GM12875 (cell line): ENCODE data around the gene MT1H.

Source experiments
- H3K4me3 ChIP-seq: one replicate; pipeline ENCODE4 v1.5.1; 2011; ENCODE audit warnings: low read depth, low read length, control low read depth
- TF ChIP-seq, protein P1 (sequence below): IDR thresholded peaks from 2 replicates; pipeline ENCODE4 v1.5.1; 2011; ENCODE audit warnings: low read depth, mild to moderate bottlenecking, control low read depth, inconsistent platforms, low read length, moderate library complexity, borderline replicate concordance; ENCODE audit not compliant: insufficient read depth

The MT1H gene

DNA sequence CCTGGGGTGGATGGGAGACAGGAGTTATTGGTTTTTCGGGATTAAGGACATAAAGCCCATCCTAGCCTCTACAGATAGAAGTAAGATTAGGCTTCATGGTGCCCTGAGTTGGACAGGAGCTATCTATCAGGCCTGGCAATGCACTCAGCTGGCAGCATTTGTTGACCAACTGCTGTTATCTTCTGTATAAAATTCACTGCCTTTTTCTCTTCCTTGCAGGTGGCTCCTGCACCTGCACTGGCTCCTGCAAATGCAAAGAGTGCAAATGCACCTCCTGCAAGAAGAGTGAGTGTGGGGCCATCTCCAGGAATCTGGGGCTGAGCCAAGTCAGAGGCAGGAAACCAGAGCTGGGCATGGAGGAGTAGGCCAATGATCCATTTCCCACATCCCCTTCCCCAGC, 30.6 kb upstream of the MT1H start:
- no peak overlapping the region for H3K4me3 ChIP-seq
- TF ChIP-seq, protein P1, sequence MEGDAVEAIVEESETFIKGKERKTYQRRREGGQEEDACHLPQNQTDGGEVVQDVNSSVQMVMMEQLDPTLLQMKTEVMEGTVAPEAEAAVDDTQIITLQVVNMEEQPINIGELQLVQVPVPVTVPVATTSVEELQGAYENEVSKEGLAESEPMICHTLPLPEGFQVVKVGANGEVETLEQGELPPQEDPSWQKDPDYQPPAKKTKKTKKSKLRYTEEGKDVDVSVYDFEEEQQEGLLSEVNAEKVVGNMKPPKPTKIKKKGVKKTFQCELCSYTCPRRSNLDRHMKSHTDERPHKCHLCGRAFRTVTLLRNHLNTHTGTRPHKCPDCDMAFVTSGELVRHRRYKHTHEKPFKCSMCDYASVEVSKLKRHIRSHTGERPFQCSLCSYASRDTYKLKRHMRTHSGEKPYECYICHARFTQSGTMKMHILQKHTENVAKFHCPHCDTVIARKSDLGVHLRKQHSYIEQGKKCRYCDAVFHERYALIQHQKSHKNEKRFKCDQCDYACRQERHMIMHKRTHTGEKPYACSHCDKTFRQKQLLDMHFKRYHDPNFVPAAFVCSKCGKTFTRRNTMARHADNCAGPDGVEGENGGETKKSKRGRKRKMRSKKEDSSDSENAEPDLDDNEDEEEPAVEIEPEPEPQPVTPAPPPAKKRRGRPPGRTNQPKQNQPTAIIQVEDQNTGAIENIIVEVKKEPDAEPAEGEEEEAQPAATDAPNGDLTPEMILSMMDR, result no peak

DNA sequence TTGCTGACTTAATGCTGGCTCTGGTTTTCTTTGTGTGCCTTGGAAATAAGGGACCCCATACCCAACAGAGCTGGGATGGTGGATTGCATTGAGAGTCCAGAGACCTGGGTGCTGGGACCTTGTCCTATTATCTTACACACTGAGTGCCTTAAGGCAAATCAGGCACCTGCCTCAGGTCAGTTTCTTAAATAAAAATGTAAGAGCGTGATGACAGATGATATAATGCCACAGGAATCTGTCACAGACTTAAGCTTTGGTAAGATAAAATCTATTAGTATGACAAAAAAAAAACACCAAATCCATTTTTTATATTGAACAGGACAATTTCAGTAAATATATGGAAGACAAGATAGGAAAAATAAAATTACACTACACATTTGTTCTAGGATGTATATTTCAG, 29.5 kb upstream of the MT1H start:
- TF ChIP-seq, protein P1, result no peak
- H3K4me3 ChIP-seq, result no peak overlapping the region

DNA sequence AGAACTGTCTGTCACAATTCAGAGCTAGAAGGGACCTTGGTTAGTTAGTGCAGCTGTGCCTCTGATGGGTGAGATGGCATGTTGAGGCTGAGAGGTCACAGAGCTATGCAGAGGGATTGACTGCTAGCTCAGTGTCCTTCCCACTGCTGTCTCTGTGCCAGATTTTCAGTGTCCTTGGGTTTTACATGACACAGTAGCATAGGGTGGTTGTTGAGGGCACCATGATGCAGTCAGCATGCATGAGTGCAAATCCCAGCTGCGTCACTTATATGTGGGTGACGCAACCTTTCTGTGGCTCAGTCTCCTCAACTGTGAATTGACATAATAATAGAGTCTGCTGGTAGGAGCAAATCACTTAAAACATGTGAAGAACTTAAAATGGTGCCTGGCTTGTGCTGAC, 28.4 kb upstream of the MT1H start:
- no peak overlapping the region for H3K4me3 ChIP-seq
- TF ChIP-seq, protein P1, result no peak

DNA sequence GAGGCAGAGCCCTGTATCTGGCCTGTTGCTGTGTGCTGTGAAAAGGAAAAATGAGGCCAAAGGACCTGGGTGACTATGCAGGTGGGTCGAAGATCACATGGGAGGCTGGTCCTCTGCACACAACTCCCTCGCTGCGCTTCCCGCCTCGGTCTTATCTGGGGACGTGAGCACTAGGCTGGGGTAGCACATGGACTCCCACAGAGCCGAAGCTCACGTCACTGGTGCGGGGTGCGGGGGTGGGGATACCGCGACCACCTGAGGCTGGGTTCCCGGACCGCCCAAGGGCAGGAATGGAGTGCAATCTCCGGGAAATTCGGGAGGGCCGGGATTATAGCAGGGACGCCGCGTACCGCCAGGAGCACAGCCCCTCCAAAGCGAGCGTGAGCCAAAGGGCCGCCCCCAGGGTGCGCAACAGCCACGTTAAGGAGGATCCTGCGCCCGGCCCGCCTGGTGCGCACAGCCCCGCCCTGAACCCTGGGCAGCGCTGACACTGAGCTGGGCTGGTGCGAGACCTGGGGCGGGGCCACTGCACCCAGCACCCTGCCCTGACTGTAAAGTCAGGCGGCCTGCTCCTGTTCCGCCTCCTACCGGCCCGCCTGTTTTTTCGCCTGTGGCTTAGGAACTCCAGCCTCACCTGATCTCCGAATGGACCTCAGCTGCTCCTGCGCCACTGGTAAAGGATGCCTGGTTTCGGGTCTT, 26.4 kb upstream of the MT1H start:
- TF ChIP-seq, protein P1, result 0 out of 2 replicates have a peak, but pooled peaks have one; percentile 4
- no peak overlapping the region for H3K4me3 ChIP-seq

DNA sequence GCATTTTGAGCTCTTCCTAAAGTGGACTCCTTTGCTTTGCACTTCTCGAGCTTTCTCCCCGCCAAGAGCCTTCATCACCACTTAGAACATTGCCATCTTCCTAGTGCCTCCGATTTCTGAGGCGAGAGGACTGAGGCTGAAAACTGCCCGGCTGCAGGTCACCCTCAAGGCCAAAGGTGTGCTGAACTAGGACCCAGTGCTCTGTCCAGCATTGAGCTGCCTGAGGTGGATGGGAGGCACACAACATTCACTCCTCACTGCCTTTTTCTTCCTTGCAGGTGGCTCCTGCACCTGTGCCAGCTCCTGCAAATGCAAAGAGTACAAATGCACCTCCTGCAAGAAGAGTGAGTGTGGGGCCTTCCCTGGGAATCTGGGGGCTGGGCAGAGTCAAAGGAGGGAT, 25.8 kb upstream of the MT1H start:
- TF ChIP-seq, protein P1, result no peak
- no peak overlapping the region for H3K4me3 ChIP-seq

DNA sequence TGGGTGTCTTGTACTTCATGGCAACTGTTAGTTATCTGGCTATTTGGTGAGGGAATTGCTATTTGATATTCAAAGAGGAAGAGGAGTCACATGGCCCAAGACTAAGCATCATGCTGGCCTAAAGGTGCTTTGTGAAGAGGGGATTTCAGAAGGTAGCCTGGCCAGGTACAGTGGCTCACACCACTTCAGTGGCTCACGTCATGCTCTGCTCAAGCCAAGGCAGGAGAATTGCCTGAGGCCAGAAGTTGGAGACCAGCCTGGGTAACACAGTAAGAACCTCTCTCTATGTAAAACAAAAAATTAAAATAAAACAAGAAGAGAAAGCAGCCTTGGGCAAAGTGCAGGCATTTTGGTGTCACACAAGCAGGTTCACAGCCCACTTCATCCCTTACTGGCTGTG, 24.3 kb upstream of the MT1H start:
- TF ChIP-seq, protein P1, result no peak
- H3K4me3 ChIP-seq, result no peak overlapping the region

DNA sequence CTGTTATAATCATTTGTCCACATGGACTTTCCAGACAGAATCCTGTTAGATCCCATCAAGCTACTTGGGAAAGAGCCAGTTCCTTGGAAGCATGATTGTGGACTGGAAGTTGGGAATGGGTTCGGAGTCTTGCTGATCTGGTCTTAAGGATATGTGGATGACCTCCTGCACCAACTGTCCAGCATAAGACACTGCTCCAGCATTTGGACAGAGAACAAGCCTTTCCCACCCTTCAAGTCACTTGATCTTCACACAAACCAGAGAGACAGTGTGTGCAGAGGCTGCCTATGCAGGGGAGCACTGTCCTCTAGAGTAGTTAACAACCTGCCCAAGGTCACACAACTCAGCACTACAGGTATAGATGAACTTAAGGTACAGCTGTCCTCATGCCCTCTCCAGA, 23.8 kb upstream of the MT1H start:
- TF ChIP-seq, protein P1, result no peak
- no peak overlapping the region for H3K4me3 ChIP-seq
